NCI-H2196 (cell line): ENCODE results near the gene CGB3.
A peak's percentile ranks its signal among the peaks of the same experiment; 100 is the strongest.
"Not testable (repeated sequence)": the region's sequence is repeated elsewhere in the genome, so short reads cannot be mapped to it uniquely, and the experiment has no call there.

Experiments used
- DNase-seq: peaks from one replicate; lab custom pipeline; 2025; ENCODE audit not compliant: unreplicated experiment; lab: John Stamatoyannopoulos, UW

Gene CGB3

DNA sequence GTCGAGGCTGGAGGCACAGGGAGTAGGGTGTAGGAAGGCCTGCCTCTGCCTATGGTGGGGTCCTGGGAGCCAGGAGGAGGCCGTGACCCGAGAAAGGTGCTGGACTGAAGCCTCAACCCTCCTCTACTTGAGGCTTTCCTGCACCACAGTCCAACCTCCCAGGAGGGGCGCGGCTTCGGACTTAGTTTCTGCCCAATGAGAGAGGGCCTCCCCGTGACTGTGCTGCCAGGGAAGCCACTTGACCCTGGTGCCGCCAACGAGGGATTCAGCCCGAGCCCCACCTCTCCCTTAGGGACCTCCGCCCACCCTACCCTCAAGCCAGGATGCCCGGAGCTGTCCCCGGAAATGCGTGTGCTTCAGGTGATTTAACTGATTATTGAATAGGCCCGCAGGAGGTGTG, at the start of gene CGB3:
Gene CGB3 (minus strand): TSS at position 101 of the 400 bp plus-strand sequence. CDS start 362 bp downstream, outside the sequence.
- DNase-seq = not testable (repeated sequence)

DNA sequence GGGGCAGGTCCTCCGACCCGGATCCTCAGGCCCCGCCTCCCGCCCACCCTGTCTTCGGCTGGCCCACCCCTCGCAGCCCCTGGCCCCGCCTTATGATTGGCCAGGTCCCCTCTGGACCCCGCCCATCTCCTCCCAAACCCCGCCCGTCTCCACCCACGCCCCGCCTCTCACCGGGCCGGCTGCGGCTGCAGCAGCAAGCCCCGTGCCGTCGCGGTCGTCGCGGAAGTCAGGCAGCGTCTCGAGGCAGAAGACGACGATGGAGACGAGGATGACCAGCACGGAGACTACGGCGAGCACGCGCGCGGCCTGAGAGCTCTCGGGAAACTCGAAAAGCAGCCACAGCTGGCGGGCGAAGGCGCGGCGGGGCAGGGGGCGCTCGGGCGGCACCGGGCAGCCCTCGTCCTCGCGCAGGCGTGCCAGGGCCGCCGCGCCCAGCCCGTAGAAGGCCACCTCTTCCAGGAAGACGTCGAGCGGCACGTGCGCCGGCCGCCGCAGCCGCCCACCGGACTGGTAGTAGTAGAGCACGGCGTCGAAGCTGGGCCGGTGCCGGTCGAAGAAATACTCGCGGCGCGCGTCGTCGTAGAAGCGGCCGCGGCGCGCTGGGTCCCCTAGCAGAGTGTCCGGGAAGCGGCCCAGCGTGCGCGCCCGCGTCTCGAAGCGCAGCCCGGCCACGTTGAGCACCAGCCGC, 47.9 kb upstream of the CGB3 start:
- peak; percentile 41 for DNase-seq

DNA sequence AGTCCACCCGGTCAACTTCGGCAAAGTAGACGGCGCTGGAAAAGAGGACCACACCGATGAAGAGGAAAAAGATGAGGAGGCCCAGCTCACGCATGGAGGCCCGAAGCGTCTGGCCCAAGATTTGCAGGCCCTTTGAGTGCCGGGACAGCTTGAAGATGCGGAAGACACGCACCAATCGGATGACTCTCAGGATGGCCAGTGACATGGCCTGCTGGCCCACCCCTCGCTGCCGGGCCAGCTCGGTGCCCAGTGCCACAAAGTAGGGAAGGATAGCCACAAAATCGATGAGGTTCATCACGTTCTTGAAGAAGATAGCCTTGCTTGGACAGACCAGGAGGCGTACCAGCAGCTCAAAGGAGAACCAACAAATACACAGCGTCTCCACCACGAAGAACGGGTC, 46.3 kb upstream of the CGB3 start:
- DNase-seq = no peak

DNA sequence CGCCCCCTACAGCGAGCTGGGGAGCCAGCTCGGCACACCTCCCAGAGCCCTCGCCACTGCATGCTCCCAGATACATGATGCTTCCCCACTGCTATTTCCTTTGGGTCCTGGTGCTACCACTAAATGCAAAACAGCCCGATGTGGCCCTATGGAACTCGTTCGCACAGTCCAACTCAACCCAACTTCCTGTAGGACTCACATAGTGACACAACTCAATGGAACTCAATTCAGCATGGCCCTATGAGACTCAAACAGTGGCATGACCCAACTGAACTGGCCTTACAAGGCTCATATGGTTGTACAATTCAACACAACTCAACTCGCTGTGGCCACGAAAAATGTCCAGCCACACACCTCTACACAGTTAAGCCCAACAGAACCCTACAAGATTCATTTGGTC, 44.9 kb upstream of the CGB3 start:
- no peak for DNase-seq

DNA sequence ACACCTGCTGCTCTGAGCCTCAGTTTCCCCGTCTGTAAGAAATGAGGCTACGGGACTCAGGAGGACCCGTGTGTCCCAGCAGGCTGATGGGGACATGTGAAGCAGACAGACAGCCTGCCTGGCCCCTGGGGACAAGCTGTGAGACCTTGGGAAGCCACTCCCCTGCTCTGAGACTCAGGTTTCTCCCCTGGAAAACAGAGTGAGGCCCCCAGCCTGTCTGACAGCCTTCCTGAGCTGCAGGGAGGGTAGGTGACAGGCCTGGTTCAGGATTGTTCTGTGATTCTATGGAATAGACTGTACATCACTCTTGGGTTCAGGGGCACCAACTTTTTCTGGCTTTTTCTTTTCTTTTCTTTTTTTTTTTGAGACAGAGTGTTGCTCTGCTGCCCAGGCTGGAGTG, 43.4 kb upstream of the CGB3 start:
- DNase-seq = no peak

DNA sequence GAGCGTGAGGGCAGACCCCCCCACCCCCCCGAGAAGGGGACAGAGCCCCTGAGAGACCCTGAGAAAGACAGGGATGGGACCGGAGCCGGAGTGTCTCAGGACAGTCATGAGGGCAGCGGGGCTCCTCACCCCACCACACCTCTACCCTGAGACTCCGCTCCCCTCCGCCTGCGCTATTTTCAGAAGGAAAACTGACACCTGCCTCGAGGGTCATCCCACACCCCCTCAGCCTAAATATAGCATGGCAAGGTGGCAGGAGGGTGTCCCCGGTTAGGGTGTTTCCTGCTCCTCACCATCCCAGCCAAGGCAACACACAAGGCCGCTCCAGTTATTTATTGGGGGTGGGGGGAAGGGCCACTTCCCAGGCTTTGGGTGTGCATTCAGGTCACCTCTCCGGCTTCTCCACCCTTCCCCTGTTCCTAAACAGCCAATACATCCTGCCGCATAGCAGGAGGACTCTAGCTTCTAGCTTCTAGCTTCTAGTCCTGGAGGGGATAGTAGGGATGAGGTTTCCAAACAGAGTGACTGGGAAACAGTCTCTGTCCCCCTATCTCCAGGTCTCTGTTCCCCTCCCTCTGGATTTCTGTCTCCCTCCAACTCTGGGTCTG, 41.9 kb upstream of the CGB3 start:
- DNase-seq = no peak

DNA sequence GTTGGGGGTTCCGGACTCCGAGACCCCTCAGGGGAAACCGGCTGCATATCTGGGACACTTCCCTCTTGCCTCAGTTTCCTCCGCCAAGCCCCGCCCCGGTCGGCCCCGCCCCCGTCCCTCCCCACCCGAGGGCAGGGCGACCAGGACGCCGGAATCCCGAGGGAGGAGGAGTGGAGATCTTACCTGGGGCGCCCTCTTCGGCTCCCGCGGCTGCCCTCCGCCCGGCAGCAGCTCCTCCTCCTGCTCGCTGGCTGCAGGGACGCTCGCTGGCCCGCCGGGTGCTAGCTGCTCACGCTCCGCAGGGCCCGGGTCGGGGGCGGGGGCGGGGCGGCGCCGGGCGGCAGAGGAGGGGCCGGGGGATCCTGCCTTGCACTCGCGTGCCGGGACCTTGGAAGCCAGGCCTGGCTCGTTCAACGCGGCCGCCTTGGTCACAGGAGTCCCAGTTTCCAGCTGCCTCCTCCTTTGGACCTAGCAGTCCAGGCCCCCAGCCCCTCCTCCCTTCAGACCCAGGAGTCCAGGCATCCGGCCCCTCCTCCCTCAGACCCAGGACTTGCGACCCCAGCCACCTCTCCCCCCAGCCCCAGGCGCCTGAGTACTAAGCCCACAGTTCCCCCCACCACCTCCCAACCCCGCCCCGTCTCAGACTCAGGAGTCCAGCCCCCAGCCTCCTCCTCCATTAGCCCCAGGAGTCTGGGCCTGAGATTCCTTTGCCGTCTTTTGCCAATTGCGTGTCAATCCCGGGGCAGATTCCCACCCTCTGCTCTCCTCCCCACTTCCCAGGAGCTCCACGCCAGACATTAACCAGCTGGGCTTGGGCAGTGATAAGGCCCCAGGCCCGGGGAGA, 40.9 kb upstream of the CGB3 start, which contains the start of gene NTF4:
Gene NTF4 (minus strand): TSS at position 51 of the 844 bp plus-strand sequence. CDS start 2,821 bp downstream, outside the sequence.
- DNase-seq = peak; percentile 22

DNA sequence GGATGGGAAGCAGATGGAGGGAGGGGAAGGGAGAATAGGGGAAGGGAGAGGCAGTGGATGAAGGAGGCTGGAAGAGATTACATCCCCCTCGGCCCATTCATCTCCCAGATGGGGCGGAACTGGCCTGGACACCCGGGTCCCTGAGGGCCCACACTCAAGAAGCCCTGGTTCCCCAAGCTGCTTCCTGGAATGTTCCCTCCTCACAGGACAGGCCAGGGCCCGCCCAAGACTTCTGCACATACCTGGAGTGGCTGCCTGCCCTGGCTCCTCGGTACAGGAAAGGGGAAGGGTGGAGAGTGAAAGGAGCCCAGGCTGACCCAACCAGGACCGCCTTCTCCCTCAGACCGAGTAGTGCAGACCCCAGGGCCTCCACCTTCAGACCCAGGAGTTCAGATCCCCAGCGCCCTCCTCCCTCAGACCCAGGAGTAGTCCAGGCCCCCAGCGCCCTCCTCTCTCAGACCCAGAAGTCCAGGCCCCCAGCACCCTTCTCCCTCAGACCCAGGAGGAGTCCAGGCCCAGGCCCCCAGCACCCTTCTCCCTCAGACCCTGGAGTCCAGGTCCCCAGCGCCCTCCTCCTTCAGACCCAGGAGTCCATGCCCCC, 40.0 kb upstream of the CGB3 start:
- no peak for DNase-seq

DNA sequence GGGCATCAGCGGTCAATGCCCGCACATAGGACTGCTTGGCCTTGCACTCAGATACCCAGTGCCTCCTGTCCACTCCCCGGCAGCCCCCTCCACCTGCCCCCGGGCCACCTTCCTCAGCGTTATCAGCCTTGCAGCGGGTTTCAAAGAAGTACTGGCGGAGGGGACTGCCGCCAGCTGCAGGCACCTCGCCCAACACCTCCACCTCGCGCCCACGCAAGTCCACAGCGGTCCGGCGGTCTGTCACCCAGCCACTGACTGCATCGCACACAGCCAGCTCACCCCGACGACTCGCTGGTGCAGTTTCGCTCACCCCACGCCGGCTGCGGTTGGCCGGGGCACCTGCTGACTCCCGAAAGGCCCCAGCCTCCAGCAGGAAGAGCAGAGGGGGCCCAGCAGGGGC, 37.3 kb upstream of the CGB3 start:
- no peak for DNase-seq

DNA sequence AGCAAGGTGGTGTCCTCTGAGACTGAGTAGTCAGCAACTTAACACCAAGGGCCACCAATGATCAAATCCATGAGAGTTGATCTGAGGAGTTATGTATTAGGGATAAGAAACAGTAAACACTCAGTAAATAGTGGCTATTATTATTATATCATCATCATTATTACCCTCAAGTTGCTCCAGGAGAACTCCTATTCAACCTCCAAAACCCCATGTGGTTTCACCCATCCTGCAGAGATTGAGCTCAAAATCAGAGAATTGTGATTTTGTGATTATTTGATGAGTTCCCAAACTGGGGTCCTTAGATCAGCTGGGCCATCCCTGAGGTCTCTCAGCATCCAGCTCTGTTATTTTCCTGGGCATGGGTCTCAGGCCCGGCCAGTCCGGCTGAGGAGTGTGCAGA, 36.9 kb upstream of the CGB3 start:
- no peak for DNase-seq

DNA sequence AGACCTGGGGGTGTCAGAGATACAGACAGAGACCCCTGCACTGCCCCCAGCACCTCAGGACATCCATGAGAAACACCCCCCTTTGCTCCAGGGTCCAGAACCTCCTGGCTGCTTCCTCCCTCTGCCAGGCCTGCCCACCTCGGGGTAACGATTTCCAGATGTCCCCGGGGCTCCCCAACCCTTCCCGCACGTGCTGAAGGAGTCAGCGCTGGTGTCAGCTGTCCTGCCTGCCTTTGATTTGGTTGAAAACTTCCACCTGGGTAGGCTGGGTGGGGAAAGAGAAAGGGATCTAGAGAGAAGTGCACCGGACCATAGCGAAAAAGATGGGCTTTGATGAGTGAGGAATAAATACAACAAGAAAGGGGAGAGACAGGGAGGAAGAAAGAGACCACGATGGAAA, 34.9 kb upstream of the CGB3 start:
- no peak for DNase-seq

DNA sequence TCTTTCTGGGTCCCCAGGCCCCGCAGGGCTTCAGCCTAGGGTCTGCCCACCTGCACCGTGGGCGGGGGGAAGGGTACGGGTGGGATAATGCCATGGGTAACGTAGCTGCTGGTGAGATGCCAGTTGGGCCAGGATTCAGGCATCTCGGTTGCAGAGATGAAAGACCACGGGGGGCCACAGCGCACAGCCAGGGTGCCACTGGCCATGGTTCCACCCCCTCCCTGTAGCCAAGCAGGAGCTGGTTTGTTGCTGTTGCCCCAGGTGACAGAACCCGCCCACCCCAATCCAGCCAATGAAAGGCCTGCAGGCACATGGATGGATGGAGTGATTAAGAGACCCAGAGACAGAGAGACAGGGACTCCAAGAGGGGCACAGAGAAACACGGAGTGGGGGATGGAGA, 34.4 kb upstream of the CGB3 start:
- no peak for DNase-seq

DNA sequence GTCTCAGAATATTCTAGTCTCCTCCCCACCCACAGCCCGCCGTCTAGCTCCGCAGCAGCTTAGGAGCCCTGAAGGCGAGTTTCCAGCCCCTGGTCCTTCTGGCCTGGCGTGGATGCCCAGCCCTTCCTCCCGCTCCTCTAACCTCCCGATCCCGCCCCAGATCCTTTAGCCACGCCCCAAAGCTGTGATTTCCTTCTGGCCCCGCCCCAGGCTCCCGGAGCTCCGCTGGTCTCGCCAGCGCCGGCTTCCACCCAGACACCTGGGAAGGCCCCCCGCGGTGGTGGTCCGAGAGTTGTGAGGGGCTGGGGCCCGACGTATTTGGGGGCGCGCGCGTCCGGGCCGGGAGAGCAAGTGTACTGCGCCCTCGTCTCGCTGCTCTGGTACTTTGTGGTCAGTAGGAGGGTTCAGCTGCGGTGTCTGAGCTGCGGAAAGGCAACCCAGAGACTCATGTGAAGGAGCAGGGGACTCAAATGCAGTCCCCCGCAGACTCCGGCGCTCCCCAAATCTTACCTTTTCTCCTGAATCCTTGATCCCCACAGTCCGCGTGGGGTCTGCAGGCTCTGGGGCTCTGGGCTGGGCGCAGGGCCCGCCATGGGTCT, 33.6 kb upstream of the CGB3 start, which contains the start of gene CGB7:
Gene CGB7 (minus strand): TSS at position 114 of the 599 bp plus-strand sequence. CDS start 2,374 bp downstream, outside the sequence.
- DNase-seq = peak; percentile 44

DNA sequence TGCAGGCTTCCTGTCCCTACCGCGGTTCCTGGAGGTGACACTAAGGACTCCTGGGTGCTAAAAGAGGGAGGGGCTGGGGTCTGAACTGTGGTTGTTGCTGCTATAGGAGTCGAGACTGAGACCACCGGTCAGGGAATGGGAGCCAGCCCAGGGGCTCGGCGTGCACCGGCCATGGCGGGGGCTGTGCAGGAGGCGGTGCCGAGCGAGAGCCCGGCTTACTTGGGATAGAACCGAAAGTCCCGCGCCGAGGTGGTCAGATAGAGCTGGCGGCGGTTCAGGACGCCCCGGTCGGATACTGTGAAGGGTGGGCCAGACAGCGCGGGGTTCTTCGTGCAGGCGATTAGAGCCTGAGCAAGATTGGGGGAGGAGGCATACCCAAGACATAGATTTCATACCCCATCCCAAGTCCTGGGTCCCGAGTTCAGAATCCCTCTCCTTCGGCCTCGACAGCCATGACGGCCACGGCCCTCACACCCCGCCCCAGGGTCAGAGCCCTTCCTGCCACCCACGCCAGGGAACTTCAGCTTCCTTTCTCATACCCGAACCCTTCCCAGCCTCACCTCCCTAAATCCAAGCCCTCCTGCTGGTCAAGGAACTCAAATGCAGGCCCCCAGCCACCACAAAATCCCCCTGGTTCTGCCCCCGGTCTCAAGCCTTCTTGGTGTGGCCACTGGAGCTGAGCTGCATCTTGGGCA, 32.9 kb upstream of the CGB3 start:
- not testable (repeated sequence) for DNase-seq

DNA sequence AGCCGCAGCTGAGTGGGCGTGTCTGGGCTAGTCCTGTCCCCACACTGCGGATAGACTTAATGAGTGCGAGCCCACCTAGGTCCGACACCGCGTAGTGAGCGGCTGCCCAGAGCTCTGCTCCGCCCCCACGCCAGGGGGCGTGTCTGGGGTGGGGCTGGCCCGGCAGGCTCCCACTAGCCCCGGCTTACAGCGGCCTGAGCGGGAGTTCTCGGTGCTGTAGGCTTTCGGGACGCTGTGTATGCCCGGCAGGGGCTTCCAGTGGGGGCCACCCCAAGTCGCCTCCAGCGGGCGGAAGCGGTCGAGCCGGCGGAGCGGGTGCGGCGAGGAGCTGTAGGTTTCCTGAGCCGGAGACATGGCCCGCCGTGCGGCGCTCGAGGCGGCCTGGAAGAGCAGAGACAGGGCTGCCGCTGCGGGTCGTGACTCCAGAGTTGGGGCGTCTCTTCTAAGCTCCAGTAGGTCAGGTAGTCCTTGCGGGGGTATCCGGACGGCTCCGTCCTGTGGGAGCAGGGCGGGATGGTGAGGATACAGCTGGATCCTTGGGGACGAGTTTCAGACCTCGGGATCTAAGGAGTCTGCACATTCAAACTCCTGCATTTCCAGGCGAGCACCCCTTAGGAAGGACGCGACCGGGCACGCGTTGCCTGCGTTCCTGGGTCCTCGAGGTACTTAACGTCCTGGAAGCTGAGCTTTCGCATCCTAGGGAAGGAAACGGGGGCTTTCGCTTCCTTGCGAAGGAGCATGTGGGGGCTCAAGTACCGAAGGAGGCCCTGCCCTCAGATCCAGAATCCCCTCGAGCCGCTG, 32.2 kb upstream of the CGB3 start:
- peak; percentile 59 for DNase-seq

DNA sequence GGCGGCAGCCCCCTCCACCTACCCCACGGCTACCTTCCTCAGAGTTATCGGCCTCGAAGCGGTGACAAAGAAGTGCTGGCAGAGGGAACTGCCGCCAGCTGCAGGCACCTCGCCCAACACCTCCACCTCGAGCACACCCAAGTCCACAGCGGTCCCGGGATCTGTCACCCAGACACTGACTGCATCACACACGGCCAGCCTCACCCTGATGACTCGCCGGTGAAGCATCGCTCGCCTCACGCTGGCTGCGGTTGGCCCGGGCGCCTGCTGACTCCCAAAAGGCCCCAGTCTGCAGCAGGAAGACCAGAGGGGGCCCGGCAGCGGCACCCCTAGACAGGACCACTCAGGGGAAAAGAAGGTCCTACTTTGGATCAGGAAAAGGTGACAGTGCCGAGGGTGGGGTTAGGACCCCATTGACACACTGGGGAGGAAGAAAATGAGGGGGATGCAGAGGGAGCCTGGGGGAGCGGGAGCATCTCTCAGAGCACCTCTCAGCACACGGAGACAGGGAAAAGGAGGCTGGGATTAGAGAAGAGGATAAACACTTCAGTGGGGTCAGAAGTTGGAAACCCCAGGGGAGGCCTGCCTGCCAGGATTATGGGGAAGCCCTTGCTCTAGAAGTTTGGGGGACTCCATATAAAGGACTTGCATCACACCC, 26.4 kb upstream of the CGB3 start:
- not testable (repeated sequence) for DNase-seq

DNA sequence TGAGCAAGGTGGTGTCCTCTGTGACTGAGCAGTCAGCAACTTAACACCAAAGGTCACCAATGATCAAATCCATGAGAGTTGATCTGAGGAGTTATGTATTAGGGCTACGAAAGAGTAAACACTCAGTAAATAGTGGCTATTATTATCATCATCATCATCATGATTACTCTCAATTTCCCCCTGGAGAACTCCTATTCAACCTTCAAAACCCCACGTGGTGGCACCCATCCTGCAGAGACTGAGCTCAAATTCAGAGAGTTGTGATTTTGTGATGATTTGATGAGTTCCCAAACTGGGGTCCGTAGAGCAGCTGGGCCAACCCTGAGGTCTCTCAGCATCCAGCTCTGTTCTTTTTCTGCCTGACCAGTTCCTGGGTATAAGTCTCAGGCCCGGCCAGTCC, 25.7 kb upstream of the CGB3 start:
- DNase-seq = not testable (repeated sequence)

DNA sequence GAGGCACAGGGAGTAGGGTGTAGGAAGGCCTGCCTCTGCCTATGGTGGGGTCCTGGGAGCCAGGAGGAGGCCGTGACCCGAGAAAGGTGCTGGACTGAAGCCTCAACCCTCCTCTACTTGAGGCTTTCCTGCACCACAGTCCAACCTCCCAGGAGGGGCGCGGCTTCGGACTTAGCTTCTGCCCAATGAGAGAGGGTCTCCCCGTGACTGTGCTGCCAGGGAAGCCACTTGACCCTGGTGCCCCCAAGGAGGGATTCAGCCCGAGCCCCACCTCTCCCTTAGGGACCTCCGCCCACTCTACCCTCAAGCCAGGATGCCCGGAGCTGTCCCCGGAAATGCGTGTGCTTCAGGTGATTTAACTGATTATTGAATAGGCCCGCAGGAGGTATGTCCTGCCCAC, 24.9 kb upstream of the CGB3 start, which contains the start of gene CGB8:
Gene CGB8 (minus strand): TSS at position 101 of the 400 bp plus-strand sequence. CDS start 372 bp downstream, outside the sequence.
- not testable (repeated sequence) for DNase-seq

DNA sequence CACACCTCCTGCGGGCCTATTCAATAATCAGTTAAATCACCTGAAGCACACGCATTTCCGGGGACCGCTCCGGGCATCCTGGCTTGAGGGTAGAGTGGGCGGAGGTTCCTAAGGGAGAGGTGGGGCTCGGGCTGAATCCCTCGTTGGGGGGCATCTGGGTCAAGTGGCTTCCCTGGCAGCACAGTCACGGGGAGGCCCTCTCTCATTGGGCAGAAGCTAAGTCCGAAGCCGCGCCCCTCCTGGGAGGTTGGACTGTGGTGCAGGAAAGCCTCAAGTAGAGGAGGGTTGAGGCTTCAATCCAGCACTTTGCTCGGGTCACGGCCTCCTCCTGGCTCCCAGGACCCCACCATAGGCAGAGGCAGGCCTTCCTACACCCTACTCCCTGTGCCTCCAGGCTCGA, 19.4 kb upstream of the CGB3 start, which contains the start of gene CGB5:
Gene CGB5 (plus strand): TSS at position 301 of the 400 bp plus-strand sequence. CDS start 362 bp downstream, outside the sequence.
- not testable (repeated sequence) for DNase-seq
